K562 treated with DMSO at 1 percent for 12 hours (cell line): ENCODE results near the gene ZNF512. TPM values are rescaled to one million over a fixed set of nuclear protein-coding genes. Genes with fewer than 3 reads are reported as not detected.

Source experiments
- total RNA-seq: library from RNA; unstranded; fragments of 300-600 nt; gene quantifications from 2 replicates; pipeline ENCODE4 v1.2.3, GENCODE V29; 2022; ENCODE audit not compliant: insufficient read depth

The ZNF512 gene
- total RNA-seq: 9.5 and 44.1 TPM in 2 replicates

GRCh38 chr2:27582695-27583389, at the start of gene ZNF512:
TSS of gene ZNF512 (plus strand) at chr2:27583042. CDS start at chr2:27583113, 71 bp downstream.

GRCh38 chr2:27628767-27629709, 46.2 kb downstream of the ZNF512 start, which contains the start of the genes CCDC121 and GPN1:
TSS of gene CCDC121 (minus strand) at chr2:27629012. CDS start at chr2:27627799, 1,213 bp downstream.
TSS of gene GPN1 (plus strand) at chr2:27629050. CDS start at chr2:27629059, 9 bp downstream.

GRCh38 chr2:27663285-27664153, 80.7 kb downstream of the ZNF512 start, which contains the start of the genes SLC4A1AP and SUPT7L:
TSS of gene SLC4A1AP (plus strand) at chr2:27663889. CDS start at chr2:27663915, 26 bp downstream.
TSS of gene SUPT7L (minus strand) at chr2:27663614. CDS start at chr2:27662192, 1,422 bp downstream.

Other genes with a start within 250 kb of the ZNF512 start
- 28.5 and 55.0 TPM in 2 replicates for gene GTF3C2, start 226.3 kb upstream of the ZNF512 start, total RNA-seq
- gene EIF2B4, start 212.7 kb upstream of the ZNF512 start, total RNA-seq: 65.5 and 71.2 TPM in 2 replicates
- gene SNX17, start 212.4 kb upstream of the ZNF512 start, total RNA-seq: 67.7 and 71.0 TPM in 2 replicates
- gene ZNF513, start 202.3 kb upstream of the ZNF512 start, total RNA-seq: 9.7 and 14.6 TPM in 2 replicates
- gene PPM1G, start 173.5 kb upstream of the ZNF512 start, total RNA-seq: 98.2 and 115 TPM in 2 replicates
- gene NRBP1, start 154.4 kb upstream of the ZNF512 start, total RNA-seq: 51.5 and 71.6 TPM in 2 replicates
- 2.6 TPM in 1 of 2 replicates, not detected in the other for gene KRTCAP3, start 140.7 kb upstream of the ZNF512 start, total RNA-seq
- gene IFT172, start 93.3 kb upstream of the ZNF512 start, total RNA-seq: 9.0 and 15.1 TPM in 2 replicates
- gene FNDC4, start 87.8 kb upstream of the ZNF512 start, total RNA-seq: 18.8 and 20.6 TPM in 2 replicates
- not detected in 2 replicates for gene GCKR, start 86.2 kb upstream of the ZNF512 start, total RNA-seq
- 5.9 and 6.7 TPM in 2 replicates for gene CCDC121, start 46.0 kb downstream of the ZNF512 start, total RNA-seq
- gene GPN1, start 46.0 kb downstream of the ZNF512 start, total RNA-seq: 30.4 and 46.3 TPM in 2 replicates
- 20.9 and 40.2 TPM in 2 replicates for gene SUPT7L, start 80.6 kb downstream of the ZNF512 start, total RNA-seq
- gene SLC4A1AP, start 80.8 kb downstream of the ZNF512 start, total RNA-seq: 23.5 and 41.8 TPM in 2 replicates
- 68.2 and 108 TPM in 2 replicates for gene MRPL33, start 188.7 kb downstream of the ZNF512 start, total RNA-seq